DMS 273 (cell line): ENCODE measurements around the gene EFCAB5.
"Not testable (repeated sequence)": the region's sequence is repeated elsewhere in the genome, so short reads cannot be mapped to it uniquely, and the experiment has no call there.

Experiments used
- DNase-seq: peaks from one replicate; lab custom pipeline; 2025; ENCODE audit not compliant: unreplicated experiment; lab: John Stamatoyannopoulos, UW

EFCAB5 gene

GRCh38 chr17:29933379-29933778 lies 8.1 kb upstream of the EFCAB5 start:
- DNase-seq, result peak; percentile 55

- DNase-seq, result not testable (repeated sequence)
Measured at GRCh38 chr17:29935909-29936308, 5.5 kb upstream of the EFCAB5 start.

- DNase-seq, result no peak
Measured at GRCh38 chr17:29936724-29937123, 4.7 kb upstream of the EFCAB5 start.

- DNase-seq, result no peak
Measured at GRCh38 chr17:29945281-29945680, 3.8 kb downstream of the EFCAB5 start.

GRCh38 chr17:29948448-29949215 lies 7.2 kb downstream of the EFCAB5 start:
- no peak for DNase-seq

- DNase-seq, result peak; percentile 62
Measured at GRCh38 chr17:29949696-29950095, 8.3 kb downstream of the EFCAB5 start.

GRCh38 chr17:29954405-29954804 lies 13.0 kb downstream of the EFCAB5 start:
- peak; percentile 30 for DNase-seq

- no peak for DNase-seq
Measured at GRCh38 chr17:29956225-29956624, 14.8 kb downstream of the EFCAB5 start.

GRCh38 chr17:29957488-29957887 lies 16.1 kb downstream of the EFCAB5 start:
- DNase-seq, result not testable (repeated sequence)

- no peak for DNase-seq
Measured at GRCh38 chr17:29958947-29959657, 17.7 kb downstream of the EFCAB5 start.

GRCh38 chr17:29959658-29960337 lies 18.4 kb downstream of the EFCAB5 start:
- DNase-seq, result no peak

- DNase-seq, result no peak
Measured at GRCh38 chr17:29962656-29963055, 21.2 kb downstream of the EFCAB5 start.

GRCh38 chr17:29968271-29968670 lies 26.8 kb downstream of the EFCAB5 start:
- DNase-seq, result no peak

GRCh38 chr17:29972277-29972676 lies 30.8 kb downstream of the EFCAB5 start:
- DNase-seq, result no peak

- no peak for DNase-seq
Measured at GRCh38 chr17:29973005-29973404, 31.6 kb downstream of the EFCAB5 start.

- DNase-seq, result peak; percentile 80
Measured at GRCh38 chr17:29977836-29978235, 36.4 kb downstream of the EFCAB5 start.

GRCh38 chr17:29980261-29980660 lies 38.8 kb downstream of the EFCAB5 start:
- no peak for DNase-seq

GRCh38 chr17:29982991-29983653 lies 41.7 kb downstream of the EFCAB5 start:
- no peak for DNase-seq

- no peak for DNase-seq
Measured at GRCh38 chr17:29996458-29996857, 55.0 kb downstream of the EFCAB5 start.

- no peak for DNase-seq
Measured at GRCh38 chr17:30000001-30000754, 58.7 kb downstream of the EFCAB5 start.
